Stimulated activated memory B cell treated with anti-CD40 and anti-IgM and Interleukin-4, amounts not matched to agents 10 μg/mL and 1 μg/mL and 100 μg/mL, for 72 hours (primary cell): ENCODE data around the gene SERTAD1.
"Not testable (repeated sequence)": the region's sequence is repeated elsewhere in the genome, so short reads cannot be mapped to it uniquely, and the experiment has no call there.

Experiments used
- ATAC-seq: fragments of 150-1000 bp; cut with Tn5 transposase; 2 replicates; pipeline ENCODE4 v1.10.0; 2021
- H3K27ac Mint-ChIP-seq: one replicate; pipeline ENCODE4 v1.8.0; 2022; ENCODE audit warnings: mild to moderate bottlenecking, mixed read lengths
- H3K27me3 Mint-ChIP-seq: one replicate; pipeline ENCODE4 v1.8.0; 2022; ENCODE audit warnings: mixed read lengths
- H3K36me3 Mint-ChIP-seq: one replicate; pipeline ENCODE4 v1.8.0; 2022; ENCODE audit warnings: mixed read lengths
- H3K4me1 Mint-ChIP-seq: one replicate; pipeline ENCODE4 v1.8.0; 2022; ENCODE audit warnings: mixed read lengths
- H3K4me3 Mint-ChIP-seq: one replicate; pipeline ENCODE4 v1.8.0; 2022; ENCODE audit warnings: mild to moderate bottlenecking, moderate library complexity, mixed read lengths
- H3K9me3 Mint-ChIP-seq: one replicate; pipeline ENCODE4 v1.8.0; 2022; ENCODE audit warnings: mixed read lengths

Gene SERTAD1

DNA sequence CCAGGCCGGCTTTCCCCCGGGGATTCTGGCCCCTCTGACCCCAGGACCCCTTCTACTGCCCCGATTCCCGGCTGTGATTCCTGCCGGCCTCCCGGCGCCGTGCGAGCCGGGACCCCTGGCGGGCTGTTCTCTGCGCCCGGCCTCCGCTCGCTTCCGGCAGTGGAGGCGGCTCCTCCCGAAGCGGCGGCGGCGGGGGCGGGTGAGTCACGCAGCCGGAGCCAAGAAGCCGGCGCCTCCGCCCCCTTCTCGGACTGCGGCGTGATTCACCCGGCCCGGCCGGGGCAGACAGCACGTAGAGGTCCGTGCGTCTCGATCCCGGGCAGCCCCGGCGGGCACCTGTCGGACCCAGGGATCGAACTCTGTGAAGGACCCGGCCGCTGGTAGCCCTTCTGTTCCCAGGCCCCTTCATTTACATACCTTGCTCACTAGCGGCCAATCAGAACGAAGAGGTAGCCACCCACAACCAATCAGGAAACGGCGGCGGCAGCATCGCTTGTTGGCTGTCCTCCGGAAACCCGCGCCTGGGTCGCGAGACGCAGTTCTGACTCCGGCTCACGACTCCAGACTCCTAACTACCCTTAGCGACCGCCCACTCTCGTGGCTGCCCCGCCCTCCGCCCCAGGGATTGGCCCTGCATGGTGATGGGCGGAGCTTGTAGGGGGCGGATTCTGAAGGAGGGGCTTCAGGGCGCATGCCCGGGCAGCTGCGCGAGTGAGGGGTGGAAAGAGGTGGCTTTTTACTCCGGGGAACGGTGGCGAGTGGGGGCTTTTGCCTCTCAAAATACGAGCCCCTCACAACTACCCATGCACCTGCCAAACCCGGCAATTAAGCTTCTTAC lies at the start of gene SERTAD1:
Gene SERTAD1 (minus strand): TSS at position 543 of the 838 bp plus-strand sequence. CDS start 2,446 bp downstream, outside the sequence.
- Mint-ChIP-seq H3K9me3 (no peaks in the 10 kb centered on the region), H3K27me3 (no peaks in the 10 kb centered on the region), H3K4me3 (peak within 1 kb of the TSS; percentile 86), H3K4me1 (peaks cover 20% of the 10 kb centered on the region), H3K36me3 (no peaks in the 10 kb centered on the region), H3K27ac (peak within 1 kb of the TSS; percentile 93)
- ATAC-seq, result peak; percentile 95

DNA sequence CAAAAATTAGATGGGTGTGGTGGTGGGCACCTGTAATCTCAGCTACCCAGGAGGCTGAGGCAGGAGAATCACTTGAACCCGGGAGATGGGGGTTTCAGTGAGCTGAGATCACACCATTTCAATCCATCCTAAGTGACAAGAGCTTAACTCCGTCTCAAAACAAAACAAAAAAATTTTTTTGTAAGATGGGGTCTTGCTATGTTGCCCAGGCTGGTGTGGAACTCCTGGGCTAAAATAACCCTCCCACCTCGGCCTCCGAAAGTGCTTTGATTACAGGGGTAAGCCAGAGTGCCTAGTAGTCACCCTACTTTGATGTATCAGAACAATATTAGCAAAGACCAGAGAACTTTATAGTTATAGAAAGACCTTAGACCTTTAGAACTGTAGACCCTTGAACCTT lies 48.9 kb upstream of the SERTAD1 start:
- no peaks in the 10 kb centered on the region for H3K4me1 Mint-ChIP-seq
- H3K27ac Mint-ChIP-seq, result no peak overlapping the region
- ATAC-seq, result no peak
- H3K27me3 Mint-ChIP-seq, result peaks cover 31% of the 10 kb centered on the region
- H3K4me3 Mint-ChIP-seq, result no peak overlapping the region
- no peaks in the 10 kb centered on the region for H3K36me3 Mint-ChIP-seq
- H3K9me3 Mint-ChIP-seq, result no peaks in the 10 kb centered on the region

DNA sequence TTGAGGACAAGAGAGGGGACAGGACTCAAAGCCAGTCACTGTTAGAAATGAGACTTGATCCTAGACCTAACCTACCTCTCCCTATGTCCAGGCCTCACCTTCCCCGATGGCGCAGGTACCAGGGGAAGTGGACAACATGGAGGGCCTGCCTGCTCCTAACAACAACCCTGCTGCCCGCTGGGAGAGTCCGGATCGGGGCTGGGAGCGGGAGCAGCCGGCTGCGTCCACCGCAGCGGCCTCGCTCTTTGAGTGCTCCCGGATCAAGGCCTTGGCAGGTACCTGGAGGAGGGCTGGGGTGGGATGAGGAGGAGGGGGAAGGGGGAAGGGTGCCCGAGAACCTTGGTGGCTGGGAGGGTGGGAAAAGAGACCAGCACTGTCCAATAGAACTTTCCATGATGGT lies 46.7 kb upstream of the SERTAD1 start:
- H3K4me1 Mint-ChIP-seq, result no peaks in the 10 kb centered on the region

GRCh38 chr19:40471111-40471510 lies 45.3 kb upstream of the SERTAD1 start:
- no peaks in the 10 kb centered on the region for H3K9me3 Mint-ChIP-seq

More for the DNA sequence above, 46.7 kb upstream of the SERTAD1 start:
- H3K27ac Mint-ChIP-seq, result no peak overlapping the region
- no peaks in the 10 kb centered on the region for H3K36me3 Mint-ChIP-seq
- peaks cover 28% of the 10 kb centered on the region for H3K27me3 Mint-ChIP-seq
- ATAC-seq, result no peak
- no peak overlapping the region for H3K4me3 Mint-ChIP-seq
- no peaks in the 10 kb centered on the region for H3K9me3 Mint-ChIP-seq

GRCh38 chr19:40469011-40469410 lies 43.2 kb upstream of the SERTAD1 start:
- H3K36me3 Mint-ChIP-seq, result no peaks in the 10 kb centered on the region
- H3K27ac Mint-ChIP-seq, result no peak overlapping the region
- ATAC-seq, result no peak
- H3K9me3 Mint-ChIP-seq, result no peaks in the 10 kb centered on the region
- peaks cover 35% of the 10 kb centered on the region for H3K27me3 Mint-ChIP-seq
- H3K4me1 Mint-ChIP-seq, result peaks cover 27% of the 10 kb centered on the region
- no peak overlapping the region for H3K4me3 Mint-ChIP-seq

More at GRCh38 chr19:40471111-40471510, 45.3 kb upstream of the SERTAD1 start:
- Mint-ChIP-seq H3K36me3 (no peaks in the 10 kb centered on the region), H3K4me1 (peaks cover 7% of the 10 kb centered on the region), H3K4me3 (no peak overlapping the region), H3K27me3 (peaks cover 32% of the 10 kb centered on the region), H3K27ac (no peak overlapping the region)
- ATAC-seq, result no peak

- ATAC-seq, result no peak
Measured at GRCh38 chr19:40466985-40467734, 41.4 kb upstream of the SERTAD1 start, which contains the start of gene SPTBN4. Gene SPTBN4 (plus strand): TSS chr19:40467001. CDS start chr19:40472622, 5,621 bp downstream.

DNA sequence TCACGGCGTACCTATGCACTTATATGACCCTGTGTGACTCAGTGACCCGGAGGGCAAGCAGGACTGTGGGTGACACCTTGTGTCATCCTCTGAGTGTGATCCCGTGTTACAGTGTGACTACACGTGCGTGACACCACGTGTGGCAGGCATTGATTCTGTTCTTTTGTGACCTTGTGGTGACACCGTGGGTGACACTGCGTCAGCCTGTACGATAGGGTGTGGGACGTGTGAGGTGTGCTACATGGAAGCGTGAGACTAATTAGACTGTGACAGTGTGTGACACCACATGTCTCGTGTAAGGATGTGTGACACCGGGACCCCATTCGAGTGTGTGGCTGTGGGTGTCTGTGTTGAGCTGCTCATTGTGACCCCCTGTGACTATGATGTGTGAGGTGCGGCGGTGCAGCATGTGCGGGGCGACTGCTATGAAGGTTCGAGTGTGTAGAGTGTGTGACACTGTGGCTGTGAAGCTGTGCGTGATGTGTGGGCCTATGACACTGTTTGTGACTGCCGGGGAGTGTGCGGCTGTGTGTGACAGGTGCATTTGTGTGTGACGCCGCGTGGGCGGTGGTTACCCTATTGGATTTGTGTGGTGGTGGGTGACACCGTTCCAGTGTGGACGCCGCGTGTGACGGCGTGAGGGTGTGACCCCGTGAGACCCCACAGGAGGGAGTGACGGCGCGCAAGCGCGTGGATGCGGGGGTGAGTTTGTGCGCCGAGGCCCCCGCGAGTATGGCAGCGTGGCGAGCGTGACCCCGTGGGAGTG lies 40.6 kb upstream of the SERTAD1 start:
- peak; percentile 58 for ATAC-seq
- Mint-ChIP-seq H3K36me3 (no peaks in the 10 kb centered on the region), H3K4me1 (peaks cover 42% of the 10 kb centered on the region), H3K9me3 (no peaks in the 10 kb centered on the region), H3K4me3 (peak overlapping the region; percentile 80), H3K27me3 (peaks cover 35% of the 10 kb centered on the region), H3K27ac (peak overlapping the region; percentile 82)

More at GRCh38 chr19:40466985-40467734, 41.4 kb upstream of the SERTAD1 start, which contains the start of gene SPTBN4:
- H3K9me3 Mint-ChIP-seq, result no peaks in the 10 kb centered on the region
- peak within 1 kb of the TSS; percentile 80 for H3K4me3 Mint-ChIP-seq
- H3K4me1 Mint-ChIP-seq, result peaks cover 35% of the 10 kb centered on the region
- no peaks in the 10 kb centered on the region for H3K36me3 Mint-ChIP-seq
- H3K27me3 Mint-ChIP-seq, result peaks cover 35% of the 10 kb centered on the region
- H3K27ac Mint-ChIP-seq, result peak within 1 kb of the TSS; percentile 82

DNA sequence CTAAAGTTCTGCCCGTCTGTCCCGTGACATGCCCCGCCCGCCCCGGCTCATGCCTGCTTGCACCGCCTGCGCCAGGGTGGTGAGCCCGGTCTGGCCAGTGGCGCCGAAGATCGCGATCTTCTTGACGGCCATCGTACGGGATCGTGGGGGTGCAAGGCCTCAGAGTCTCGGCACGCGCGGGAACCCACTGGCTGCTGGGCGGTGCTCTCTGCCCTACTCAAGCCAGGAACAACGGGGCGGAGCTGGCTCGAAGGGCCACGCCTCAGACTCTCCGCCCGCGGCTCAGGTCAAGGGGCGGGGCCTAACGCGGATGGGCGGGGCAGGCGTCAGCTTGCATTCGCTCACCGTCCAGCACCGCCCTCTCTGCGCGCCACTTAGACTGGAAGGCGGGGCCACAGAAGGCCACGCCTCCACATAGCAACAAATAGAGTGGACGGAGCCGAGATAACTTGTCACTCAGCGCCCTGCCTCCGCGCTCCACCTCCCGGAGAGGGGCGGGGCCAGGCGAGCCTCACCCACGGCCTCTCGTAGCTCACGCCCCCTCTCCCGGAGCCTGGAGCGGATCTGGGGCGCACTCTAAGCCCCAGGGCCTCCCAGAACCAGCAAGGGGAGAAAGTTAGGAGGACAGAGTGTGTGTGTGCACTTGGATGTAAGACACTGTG lies 39.9 kb upstream of the SERTAD1 start, which contains the start of gene BLVRB:
Gene BLVRB (minus strand): TSS at position 189 of the 662 bp plus-strand sequence. CDS start 57 bp downstream, at position 132.
- Mint-ChIP-seq H3K27me3 (peaks cover 29% of the 10 kb centered on the region), H3K4me1 (peaks cover 49% of the 10 kb centered on the region), H3K27ac (peak within 1 kb of the TSS; percentile 82), H3K36me3 (no peaks in the 10 kb centered on the region), H3K4me3 (peak within 1 kb of the TSS; percentile 80), H3K9me3 (no peaks in the 10 kb centered on the region)
- ATAC-seq, result peak; percentile 96

DNA sequence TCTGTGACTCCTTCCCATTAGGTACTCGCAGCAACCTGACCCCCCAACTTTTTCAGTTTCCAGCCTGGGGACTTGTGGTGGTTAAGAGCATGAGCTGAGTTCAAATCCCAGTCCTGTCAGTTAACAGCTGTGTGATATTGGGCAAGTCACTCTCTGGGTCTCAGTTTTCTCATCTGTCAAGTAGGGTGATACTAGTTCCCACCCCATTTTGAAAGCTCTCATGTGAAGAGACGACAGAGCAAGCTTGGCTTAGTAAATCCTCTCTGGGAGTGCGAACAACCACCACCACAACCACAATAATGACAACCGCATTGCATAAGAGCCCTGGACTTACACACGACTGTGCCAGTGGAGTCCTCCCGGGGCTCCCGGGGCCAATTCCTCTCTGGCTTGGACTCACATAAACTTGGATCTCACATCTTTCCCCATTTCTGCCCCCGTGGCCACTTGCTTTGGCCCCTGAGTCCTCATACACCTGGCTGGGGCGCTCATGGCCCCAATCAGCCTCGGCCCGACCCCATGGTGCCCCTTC lies 39.3 kb upstream of the SERTAD1 start:
- Mint-ChIP-seq H3K4me3 (peak overlapping the region; percentile 80), H3K4me1 (peaks cover 49% of the 10 kb centered on the region), H3K27me3 (peaks cover 24% of the 10 kb centered on the region), H3K27ac (peak overlapping the region; percentile 82), H3K9me3 (no peaks in the 10 kb centered on the region), H3K36me3 (no peaks in the 10 kb centered on the region)
- ATAC-seq, result no peak

DNA sequence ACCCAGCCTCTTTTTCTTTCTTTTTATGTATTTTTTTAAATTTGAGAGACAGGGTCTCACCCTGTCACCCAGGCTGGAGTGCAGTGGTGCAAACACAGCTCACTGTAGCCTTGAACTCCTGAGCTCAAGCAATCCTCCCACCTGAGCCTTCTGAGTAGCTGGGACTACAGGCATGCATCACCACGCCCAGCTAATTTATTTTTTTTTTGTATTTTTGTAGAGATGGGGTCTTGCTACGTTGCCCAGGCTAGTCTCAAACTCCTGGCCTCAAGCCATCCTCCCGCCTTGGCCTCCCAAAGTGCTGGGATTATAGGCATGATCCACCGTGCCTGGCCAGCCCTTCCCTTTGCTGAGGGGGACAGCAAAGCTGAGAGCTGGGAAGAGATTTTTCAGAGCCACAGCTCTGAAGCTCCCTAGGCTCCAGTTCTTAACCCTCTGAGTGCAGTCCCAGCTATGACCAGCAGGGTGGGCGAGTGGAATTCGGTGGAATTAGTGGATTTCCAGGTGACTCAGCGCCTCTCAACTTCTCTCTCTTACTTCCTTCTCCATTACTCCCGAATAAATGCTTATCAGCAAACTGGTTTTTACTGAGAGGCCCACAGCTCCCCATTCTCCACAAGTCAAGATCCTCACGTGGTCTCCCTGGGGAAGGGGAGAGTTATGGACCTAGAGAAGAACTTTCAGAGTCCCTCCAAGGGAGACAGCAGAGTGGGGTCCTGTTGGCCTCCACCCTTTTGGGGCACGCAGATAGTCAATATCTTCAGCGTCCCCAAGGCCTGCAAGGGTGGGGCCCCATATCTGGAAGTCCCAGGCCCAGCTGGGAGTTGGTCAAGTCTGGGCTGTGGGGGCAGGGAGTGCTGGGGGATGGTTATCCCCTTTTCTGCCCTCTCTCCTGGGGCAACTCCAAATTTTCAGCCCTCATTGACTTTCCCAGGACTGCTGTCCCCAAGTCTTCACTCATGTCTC lies 38.5 kb upstream of the SERTAD1 start:
- Mint-ChIP-seq H3K36me3 (no peaks in the 10 kb centered on the region), H3K27me3 (peaks cover 24% of the 10 kb centered on the region), H3K9me3 (no peaks in the 10 kb centered on the region), H3K27ac (peak overlapping the region; percentile 82), H3K4me1 (peaks cover 49% of the 10 kb centered on the region), H3K4me3 (peak overlapping the region; percentile 80)
- no peak for ATAC-seq

DNA sequence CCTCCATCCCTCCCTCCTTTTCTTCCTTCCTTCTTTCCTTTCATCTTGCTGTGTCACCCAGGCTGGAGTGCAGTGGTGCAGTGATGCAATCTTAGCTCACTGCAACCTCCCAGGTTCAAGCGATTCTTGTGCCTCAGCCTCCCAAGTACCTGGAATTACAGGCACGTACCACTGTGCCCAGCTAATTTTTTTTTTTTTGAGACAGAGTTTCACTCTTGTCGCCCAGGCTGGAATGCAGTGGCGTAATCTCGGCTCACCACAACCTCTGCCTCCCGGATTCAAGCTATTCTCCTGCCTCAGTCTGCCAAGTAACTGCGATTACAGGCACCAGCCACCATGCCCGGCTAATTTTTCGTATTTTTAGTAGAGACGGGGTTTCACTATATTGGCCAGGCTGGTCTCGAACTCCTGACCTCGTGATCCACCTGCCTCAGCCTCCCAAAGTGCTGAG lies 37.8 kb upstream of the SERTAD1 start:
- H3K27ac Mint-ChIP-seq, H3K4me3 Mint-ChIP-seq, ATAC-seq, H3K36me3 Mint-ChIP-seq, H3K9me3 Mint-ChIP-seq: not testable (repeated sequence)
- peaks cover 49% of the 10 kb centered on the region for H3K4me1 Mint-ChIP-seq
- H3K27me3 Mint-ChIP-seq, result peaks cover 23% of the 10 kb centered on the region

DNA sequence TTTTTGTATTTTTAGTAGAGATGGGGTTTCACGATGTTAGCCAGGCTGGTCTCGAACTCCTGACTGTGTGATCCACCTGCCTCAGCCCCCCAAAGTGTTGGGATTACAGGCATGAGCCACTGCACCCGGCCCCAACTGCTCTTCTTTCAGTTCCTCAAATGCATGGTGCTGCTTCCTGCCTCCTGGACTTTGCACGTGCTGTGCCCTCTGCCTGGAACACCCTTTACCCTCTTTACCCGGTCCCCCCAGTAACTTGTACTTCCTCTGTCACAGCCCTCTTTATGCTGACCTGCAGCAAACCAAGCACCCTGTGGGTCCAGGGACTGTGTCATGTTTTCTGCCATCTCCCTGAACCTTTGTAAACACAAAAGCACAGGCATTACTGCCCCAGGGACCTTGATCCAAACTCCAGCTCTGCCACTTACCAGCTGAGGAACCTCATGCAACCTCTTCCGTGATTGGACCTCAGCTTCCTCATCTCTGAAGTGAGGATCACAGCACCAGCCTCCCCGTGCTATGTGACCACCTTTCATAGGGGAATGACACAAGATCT lies 36.0 kb upstream of the SERTAD1 start:
- ATAC-seq, result no peak
- Mint-ChIP-seq H3K27me3 (peaks cover 9% of the 10 kb centered on the region), H3K27ac (peak overlapping the region; percentile 62), H3K4me3 (no peak overlapping the region), H3K9me3 (no peaks in the 10 kb centered on the region), H3K4me1 (peaks cover 48% of the 10 kb centered on the region), H3K36me3 (no peaks in the 10 kb centered on the region)

DNA sequence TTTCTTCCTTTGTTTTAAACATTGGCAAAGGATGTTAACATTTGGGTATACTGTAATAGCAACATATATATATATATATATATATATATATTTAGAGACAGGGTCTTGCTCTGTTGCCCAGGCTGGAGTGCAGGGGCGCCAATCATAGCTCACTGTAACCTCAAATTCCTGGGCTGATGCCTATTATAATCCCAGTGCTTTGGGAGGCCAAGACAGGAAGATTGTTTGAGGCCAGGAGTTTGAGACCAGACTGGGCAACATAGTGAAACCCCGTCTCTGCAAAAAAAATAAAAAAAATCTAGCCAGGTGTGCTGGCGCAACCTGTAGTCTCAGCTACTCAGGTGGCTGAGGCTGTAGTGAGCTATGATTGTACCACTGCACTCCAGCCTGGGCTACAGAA lies 34.4 kb upstream of the SERTAD1 start:
- ATAC-seq, result no peak
- Mint-ChIP-seq H3K36me3 (no peaks in the 10 kb centered on the region), H3K4me3 (no peak overlapping the region), H3K27ac (no peak overlapping the region), H3K9me3 (no peaks in the 10 kb centered on the region), H3K27me3 (no peaks in the 10 kb centered on the region), H3K4me1 (peaks cover 32% of the 10 kb centered on the region)
